Raji (cell line): ENCODE results near the gene GABARAP.

ENCODE experiments used
- POLR2A ChIP-seq: IDR thresholded peaks from 2 replicates; pipeline ENCODE4 v1.6.1; 2011; ENCODE audit warnings: low read depth, low read length, control low read depth; ENCODE audit not compliant: insufficient read depth

GABARAP gene

DNA sequence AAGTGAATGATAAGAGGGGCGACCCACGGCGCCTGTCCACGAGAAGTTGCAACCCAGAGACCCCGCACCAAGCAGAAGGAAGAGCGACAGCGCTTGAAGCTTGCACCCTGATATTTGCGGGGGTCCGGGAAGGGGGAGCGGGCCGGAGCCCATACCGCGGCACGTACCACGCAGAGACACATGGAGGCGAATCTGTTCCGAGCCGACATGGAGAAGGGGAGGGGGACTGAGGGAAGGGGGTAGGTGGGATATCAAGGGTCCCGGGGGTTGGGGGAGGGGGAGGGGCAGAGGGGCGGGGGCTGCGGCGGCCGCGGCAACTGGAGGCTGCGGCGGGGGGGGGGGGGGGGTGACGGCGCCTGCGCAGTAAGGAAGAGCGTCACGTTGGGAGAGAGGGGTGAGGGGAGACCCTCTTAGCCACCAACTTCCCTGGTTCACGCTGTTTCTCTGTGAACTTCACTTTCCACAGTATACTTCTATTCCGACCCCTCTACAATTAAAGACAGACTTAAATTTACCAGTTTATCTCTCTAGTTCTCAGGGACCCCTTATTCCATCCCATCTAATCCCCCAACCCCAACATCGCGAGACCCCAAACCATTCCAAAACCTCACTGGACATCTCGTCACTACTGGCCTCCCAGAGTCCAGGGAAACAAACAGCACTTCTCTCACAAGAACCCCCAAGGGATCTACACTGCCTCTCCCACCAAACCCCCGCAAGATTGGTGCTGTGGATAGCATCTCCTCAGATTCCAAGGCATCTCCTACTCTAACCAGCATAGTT is 30.6 kb downstream of the GABARAP start:
- no peak for TF ChIP-seq POLR2A

DNA sequence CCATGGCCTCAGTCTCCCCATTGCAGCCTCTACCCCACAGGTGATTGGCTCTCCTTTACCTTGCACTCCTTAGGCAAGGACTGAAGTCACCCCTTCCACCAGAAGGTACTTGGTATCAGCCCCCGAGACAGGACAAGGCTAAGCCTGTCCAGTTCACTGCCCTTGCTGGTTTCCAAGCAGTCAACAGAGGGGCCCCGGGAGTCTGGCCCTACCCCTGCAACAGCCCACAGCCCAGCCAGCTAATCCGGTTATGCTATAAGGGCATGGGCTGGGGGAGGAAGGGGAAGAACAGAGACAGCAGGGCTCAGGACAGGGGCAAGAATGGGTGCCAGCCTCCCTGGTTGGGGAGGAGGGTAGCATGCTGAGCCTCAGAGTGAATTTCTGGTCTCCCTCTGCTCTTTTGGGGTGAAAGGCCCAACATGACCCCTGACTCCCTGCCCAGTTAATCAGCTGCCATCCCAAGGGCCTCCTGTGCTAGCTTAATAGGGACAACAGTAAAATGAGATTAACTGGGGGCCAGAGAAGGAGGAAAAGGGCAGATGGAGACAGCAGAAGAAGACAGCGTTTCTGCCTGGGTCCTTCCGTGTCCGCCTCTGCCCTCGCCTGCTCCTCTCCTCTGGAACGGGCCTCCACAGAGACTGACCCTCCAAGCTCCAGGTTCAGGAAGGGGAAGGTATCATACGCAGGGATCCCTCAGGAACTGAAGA is 33.3 kb downstream of the GABARAP start:
- no peak for TF ChIP-seq POLR2A

DNA sequence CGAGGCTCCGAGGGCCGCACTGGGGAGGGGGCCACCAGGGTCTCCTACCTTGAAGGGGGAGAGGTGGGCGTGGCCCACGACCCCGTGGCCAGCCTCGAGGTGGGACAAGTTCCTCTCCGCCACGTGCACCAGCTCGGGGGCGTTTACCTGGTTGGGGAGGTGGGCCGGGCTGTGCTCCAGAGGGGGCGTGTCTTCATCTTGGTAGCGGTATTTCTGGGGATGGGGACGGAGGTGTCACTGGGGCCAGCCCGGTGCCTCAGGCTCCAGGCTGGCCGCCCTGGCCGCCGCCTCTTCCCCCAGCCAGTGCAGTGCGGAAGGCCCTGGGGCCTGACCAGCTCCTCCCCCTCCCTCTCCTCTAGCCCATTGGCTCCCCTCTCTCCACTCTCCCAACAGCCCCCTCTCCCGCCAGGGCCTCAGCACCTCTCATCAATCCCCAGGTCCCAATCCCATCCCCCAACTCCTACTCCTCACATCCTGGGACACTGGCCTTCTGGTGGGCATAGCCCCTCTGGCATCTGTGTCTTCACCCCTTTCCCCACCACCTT is 34.1 kb downstream of the GABARAP start:
- TF ChIP-seq POLR2A = no peak

DNA sequence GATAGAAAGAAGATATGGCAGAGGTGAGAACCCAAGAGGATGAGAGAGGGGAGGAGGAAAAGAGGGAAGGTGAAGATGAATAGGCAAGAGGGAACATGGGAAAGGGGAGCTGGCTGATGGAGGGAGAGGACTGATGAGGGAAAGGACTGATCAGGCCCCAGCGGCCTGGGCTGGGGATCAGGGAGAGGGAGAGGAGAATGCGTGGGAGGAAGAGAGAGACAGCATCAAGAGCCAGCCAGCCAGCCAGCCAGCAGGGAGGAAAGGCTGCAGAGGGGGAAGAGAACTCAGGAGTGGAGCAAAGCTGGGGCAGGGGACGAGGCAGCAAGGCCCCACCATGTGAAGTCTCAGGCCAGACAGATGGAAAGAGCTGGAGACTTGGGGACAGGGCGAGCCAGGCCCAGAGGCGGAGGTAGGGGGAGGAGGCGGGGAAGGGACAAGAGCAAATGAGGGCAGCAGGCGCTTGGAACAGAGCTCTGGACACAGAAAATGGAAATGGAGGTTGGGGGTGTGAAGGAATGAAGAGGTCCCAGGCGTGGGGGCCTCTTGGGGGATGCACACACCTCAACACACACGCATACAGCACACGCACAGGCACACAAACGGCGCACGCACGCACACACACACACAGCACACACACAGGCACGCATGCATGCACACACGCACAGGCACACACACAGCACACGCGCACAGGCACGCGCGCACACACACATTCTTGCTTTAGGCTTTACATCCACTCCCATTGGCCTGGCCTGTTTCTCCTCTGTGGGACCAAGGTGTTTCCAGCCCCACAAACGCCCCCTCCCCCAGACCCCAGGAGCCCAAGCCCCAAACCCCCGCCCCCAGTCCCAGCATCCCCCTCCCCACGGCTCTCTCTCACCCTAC is 34.9 kb downstream of the GABARAP start:
- no peak for TF ChIP-seq POLR2A

- TF ChIP-seq POLR2A = no peak
Observed at GRCh38 chr17:7205561-7205960, 36.7 kb downstream of the GABARAP start.

DNA sequence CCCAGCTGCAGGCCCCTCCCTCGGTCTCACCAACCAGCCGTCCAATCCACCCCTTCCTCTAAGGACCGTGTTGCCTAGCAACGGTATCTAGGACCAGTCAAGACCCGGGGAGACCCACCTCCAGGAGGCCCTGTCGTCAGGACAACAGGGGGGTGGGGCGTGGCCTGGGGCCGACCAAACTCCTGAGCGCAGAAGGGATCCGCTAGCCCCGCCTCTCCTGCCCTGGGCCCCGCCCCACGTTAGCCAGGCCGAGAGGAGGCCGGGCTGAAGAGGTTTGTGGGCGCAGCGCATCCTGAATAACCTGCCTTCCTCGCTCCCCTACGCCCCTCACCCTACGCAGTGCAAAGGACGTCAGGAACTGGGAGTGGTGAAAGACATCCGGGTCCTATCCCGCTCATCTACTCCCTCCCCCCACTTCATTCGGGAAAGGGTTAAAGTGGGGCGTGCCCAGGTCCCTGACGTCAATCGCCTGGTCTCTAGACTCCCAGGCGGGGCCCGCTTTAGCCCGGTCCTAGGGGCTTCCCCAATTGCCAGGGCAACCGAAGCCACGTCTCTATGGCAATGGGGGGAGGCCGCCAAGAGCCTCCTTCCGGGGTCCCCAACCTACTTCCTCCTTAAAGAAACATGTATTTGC is 37.3 kb downstream of the GABARAP start:
- TF ChIP-seq POLR2A = peak; percentile 45; the same call in 1 of the 2 replicates

GRCh38 chr17:7204336-7204735 is 37.9 kb downstream of the GABARAP start:
- TF ChIP-seq POLR2A = no peak

GRCh38 chr17:7203391-7203790 is 38.9 kb downstream of the GABARAP start:
- no peak for TF ChIP-seq POLR2A

- no peak for TF ChIP-seq POLR2A
Observed at GRCh38 chr17:7196651-7197401, 45.4 kb downstream of the GABARAP start.

- TF ChIP-seq POLR2A = no peak
Observed at GRCh38 chr17:7195971-7196370, 46.3 kb downstream of the GABARAP start.

- TF ChIP-seq POLR2A = no peak
Observed at GRCh38 chr17:7192271-7192937, 49.8 kb downstream of the GABARAP start.

DNA sequence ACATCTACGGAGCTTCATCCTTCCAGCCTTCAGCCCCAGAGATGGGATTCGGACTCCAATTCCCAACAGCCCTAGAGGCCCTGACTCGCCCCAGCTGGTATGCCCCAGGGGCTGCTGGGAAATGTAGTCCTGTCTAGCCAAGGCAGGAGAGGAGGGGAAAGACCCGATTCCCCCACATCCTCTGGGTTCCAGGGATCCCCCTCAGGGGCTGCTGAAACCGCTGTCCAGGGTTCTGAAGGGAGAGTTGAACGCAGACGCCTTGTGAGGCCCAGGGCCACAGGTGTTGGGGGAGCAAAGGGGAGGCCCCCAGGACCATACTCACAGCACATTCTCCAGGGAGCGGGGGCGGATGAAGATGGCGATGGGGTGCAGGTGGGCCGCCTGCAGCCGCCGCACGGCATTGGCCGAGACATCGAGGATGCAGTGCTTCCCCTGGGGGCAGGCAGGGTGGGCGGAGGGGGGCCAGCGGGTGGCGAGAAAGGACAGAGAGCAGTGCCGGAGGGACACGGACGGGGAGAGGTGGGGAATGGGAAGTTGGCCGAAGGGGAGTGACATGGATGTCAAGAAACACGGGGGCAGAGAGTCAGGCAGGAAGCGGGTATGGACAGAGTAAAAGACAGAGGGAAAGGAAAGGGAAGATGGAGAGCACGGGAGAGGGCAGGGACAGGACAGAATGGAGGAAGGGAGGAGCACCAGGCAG is 50.5 kb downstream of the GABARAP start:
- no peak for TF ChIP-seq POLR2A

GRCh38 chr17:7191069-7191468 is 51.2 kb downstream of the GABARAP start:
- no peak for TF ChIP-seq POLR2A

DNA sequence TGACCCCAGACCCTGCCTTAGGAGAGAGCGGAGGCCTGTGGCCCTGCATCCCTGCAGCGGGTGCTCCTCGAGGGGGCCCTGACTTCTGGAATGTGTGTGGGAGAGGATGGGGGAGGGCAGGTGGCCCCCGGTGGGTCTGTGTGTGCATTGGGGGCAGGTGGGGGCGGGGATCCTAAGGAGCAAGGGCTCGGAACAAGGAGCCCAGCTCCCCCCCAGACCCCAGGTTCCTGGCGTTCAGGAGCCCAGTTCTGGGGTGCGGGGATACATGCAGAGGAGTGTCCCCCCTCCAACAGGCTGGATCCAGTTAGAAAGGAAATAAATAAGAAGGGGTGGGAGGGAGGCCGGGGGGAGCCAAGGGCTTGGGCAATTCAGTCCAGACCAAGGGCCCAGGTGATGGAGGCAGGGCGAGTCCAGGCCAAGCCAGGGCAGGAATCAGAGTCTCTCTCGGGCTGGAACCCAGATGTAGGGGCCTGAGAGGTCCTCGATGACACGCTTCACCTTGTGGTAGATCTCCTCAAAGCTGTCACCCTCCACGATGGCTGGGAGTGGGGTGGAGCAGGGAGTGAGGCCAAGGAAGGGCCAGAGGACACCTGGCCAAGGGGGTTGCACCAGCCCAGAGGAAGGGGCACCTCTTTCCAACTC is 51.9 kb downstream of the GABARAP start:
- no peak for TF ChIP-seq POLR2A
